Activated CD8-positive, alpha-beta memory T cell treated with anti-CD3 and anti-CD28 coated beads for 24 hours (primary cell): ENCODE results near the gene HTR3C.

ENCODE experiments used
- DNase-seq: peaks from one replicate; pipeline ENCODE4 v3.0.0-alpha.2; 2020

HTR3C gene

GRCh38 chr3:184097556-184097955 lies 44.7 kb downstream of the HTR3C start:
- DNase-seq, result no peak

DNA sequence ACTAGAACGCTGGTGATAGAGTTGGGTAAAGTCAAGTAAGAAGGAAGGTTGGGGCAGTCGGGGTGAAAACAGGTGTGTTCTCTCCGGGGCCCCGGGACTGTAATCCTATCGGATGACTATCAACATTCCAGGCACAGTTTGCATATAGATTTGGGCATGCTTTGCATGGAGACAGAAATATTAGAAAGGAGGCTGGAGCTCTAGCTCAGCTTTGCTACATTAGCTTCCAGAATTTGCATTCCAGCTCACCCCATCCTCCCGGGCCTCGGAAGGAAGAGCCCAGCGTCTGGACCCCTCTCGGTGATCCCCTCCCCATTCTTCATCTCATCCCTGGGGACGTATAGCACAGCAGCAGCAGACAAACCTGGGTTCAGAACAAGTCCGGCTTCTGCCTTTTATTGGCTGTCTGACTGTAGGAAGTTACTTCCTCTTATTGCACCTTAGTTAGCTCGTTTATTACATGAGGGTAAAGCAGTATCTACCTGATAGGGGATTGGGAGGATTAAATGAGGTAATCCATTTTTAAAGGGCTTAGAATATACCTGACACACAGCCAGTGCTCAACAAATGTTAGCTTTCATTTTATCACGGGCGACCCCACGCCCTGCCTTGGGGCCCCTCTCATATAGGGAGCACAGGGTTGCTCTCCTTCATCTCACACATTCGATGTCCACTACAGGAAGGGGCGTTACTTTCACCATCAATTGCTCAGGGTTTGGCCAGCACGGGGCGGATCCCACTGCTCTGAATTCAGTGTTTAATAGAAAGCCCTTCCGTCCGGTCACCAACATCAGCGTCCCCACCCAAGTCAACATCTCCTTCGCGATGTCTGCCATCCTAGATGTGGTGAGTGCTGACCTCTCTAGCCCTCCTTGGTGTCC lies 47.2 kb downstream of the HTR3C start:
- no peak for DNase-seq
